Activated CD4-positive, alpha-beta memory T cell treated with anti-CD3 and anti-CD28 coated beads for 36 hours (primary cell): ENCODE measurements around the gene SDCCAG8. TPM values are rescaled to one million over a fixed set of nuclear protein-coding genes. Genes with fewer than 3 reads are reported as not detected.

Experiments used
- CTCF ChIA-PET: fragments of 350-600 bp; sonication (Branson Sonifier 250); formaldehyde crosslinking; loops from one replicate; lab custom pipeline; 2021; ENCODE audit warnings: antibody characterized with exemption, inconsistent platforms; lab: Charles Lee
- POLR2A ChIA-PET: fragments of 350-600 bp; sonication (Branson Sonifier 250); formaldehyde crosslinking; loops from one replicate; lab custom pipeline; 2021; ENCODE audit warnings: antibody characterized with exemption; lab: Charles Lee
- DNase-seq: peaks from one replicate; pipeline ENCODE4 v3.0.0-alpha.2; 2020
- H3K27ac Mint-ChIP-seq: one replicate; pipeline ENCODE4 v1.8.0; 2021; ENCODE audit warnings: mixed read lengths
- H3K27me3 Mint-ChIP-seq: one replicate; pipeline ENCODE4 v1.8.0; 2021; ENCODE audit warnings: mixed read lengths
- H3K36me3 Mint-ChIP-seq: one replicate; pipeline ENCODE4 v1.8.0; 2021; ENCODE audit warnings: mixed read lengths
- H3K4me1 Mint-ChIP-seq: one replicate; pipeline ENCODE4 v1.8.0; 2021; ENCODE audit warnings: low read depth, mixed read lengths
- H3K4me3 Mint-ChIP-seq: one replicate; pipeline ENCODE4 v1.8.0; 2021; ENCODE audit warnings: mild to moderate bottlenecking, mixed read lengths
- H3K9me3 Mint-ChIP-seq: one replicate; pipeline ENCODE4 v1.8.0; 2021; ENCODE audit warnings: mixed read lengths
- intact Hi-C: fragments of 100-400 bp; cut with micrococcal nuclease; formaldehyde crosslinking; loops from one replicate; pipeline ENCODE4 v1.15.1; 2023
- total RNA-seq, 2 experiments: library from RNA; stranded (reverse); gene quantifications; one replicate each; pipeline ENCODE4 v1.2.3, GENCODE V29; 2021

The SDCCAG8 gene
- total RNA-seq, 2 experiments from 2014 or later, result 20.7 to 23.2 TPM

- H3K4me1 Mint-ChIP-seq, result peaks cover 41% of the 10 kb centered on the region
- peaks cover 7% of the 10 kb centered on the region for H3K36me3 Mint-ChIP-seq
- CTCF ChIA-PET, result no interaction called here
- peak overlapping the region; percentile 100 for H3K27ac Mint-ChIP-seq
- no peak for DNase-seq
- peaks cover 3% of the 10 kb centered on the region for H3K27me3 Mint-ChIP-seq
- intact Hi-C loops, result loop anchor here (5.0 kb wide), 2 partner anchors 71 to 1581 kb away; partner anchors contain the start of gene COX20
- POLR2A ChIA-PET, result interaction anchor here (1.0 to 2.4 kb wide), 2 partner anchors 29 to 32 kb away, joined by 6 to 10 read pairs; no protein-coding TSS in a partner anchor
- H3K9me3 Mint-ChIP-seq, result no peaks in the 10 kb centered on the region
- peak overlapping the region; percentile 95 for H3K4me3 Mint-ChIP-seq
These were observed 749 bp downstream of the SDCCAG8 start for GRCh38 chr1:243256590-243256989.

GRCh38 chr1:243257189-243257588 is 1.3 kb downstream of the SDCCAG8 start:
- Mint-ChIP-seq H3K27ac (no peak overlapping the region), H3K36me3 (peaks cover 7% of the 10 kb centered on the region), H3K27me3 (peaks cover 3% of the 10 kb centered on the region), H3K4me1 (peaks cover 36% of the 10 kb centered on the region), H3K4me3 (no peak overlapping the region), H3K9me3 (no peaks in the 10 kb centered on the region)
- no peak for DNase-seq
- intact Hi-C loops, result loop anchor here (5.0 kb wide), 2 partner anchors 70 to 1580 kb away; partner anchors contain the start of gene COX20
- ChIA-PET CTCF (no interaction called here), POLR2A (no interaction called here)

- H3K4me3 Mint-ChIP-seq, result no peak overlapping the region
- peaks cover 3% of the 10 kb centered on the region for H3K27me3 Mint-ChIP-seq
- no peaks in the 10 kb centered on the region for H3K9me3 Mint-ChIP-seq
- intact Hi-C loops, result loop anchor here (5.0 kb wide), 2 partner anchors 69 to 1579 kb away; partner anchors contain the start of gene COX20
- no peak for DNase-seq
- peaks cover 7% of the 10 kb centered on the region for H3K36me3 Mint-ChIP-seq
- CTCF ChIA-PET, result no interaction called here
- H3K4me1 Mint-ChIP-seq, result peaks cover 26% of the 10 kb centered on the region
- POLR2A ChIA-PET, result no interaction called here
- H3K27ac Mint-ChIP-seq, result no peak overlapping the region
These were observed 2.9 kb downstream of the SDCCAG8 start for GRCh38 chr1:243258731-243259130.

DNA sequence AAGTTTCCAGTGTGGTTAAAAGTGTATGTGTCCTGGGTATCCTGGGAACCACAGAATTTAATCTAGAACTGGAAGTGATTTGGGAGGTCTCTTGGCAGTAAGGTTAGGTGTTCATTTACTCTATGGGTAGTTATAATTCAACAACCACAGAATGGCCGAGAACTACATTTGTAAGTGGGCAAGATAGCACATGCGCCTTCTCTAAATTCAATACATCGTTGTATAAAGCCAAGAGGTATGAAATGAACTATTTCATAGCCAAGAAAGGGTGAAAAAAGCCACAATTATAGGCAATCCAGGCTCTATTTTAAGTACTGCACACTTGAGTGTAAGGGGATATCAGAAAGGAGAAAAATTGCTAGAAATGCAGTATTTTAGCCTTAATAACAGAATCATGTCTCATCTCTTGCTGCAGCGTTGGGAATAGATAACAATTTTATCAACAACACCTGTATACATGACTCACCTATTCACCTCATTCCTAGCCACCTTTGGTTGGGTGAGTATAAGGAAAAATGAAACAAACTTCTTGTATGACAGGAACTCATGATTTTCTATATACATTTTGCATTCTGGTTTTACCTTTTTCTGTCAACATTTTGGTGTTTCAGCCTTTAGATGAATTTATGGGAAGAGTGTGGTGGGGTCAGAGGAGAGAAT is 4.5 kb downstream of the SDCCAG8 start:
- no peak for DNase-seq
- Mint-ChIP-seq H3K4me1 (peaks cover 30% of the 10 kb centered on the region), H3K9me3 (no peaks in the 10 kb centered on the region), H3K4me3 (no peak overlapping the region), H3K27ac (no peak overlapping the region), H3K27me3 (no peaks in the 10 kb centered on the region), H3K36me3 (peaks cover 4% of the 10 kb centered on the region)
- intact Hi-C loops, result no loop called here
- ChIA-PET CTCF (no interaction called here), POLR2A (no interaction called here)

GRCh38 chr1:243261390-243261789 is 5.5 kb downstream of the SDCCAG8 start:
- no peak for DNase-seq
- peaks cover 4% of the 10 kb centered on the region for H3K36me3 Mint-ChIP-seq
- H3K27ac Mint-ChIP-seq, result no peak overlapping the region
- no peaks in the 10 kb centered on the region for H3K9me3 Mint-ChIP-seq
- POLR2A ChIA-PET, result no interaction called here
- CTCF ChIA-PET, result no interaction called here
- H3K4me1 Mint-ChIP-seq, result peaks cover 30% of the 10 kb centered on the region
- no peaks in the 10 kb centered on the region for H3K27me3 Mint-ChIP-seq
- H3K4me3 Mint-ChIP-seq, result no peak overlapping the region
- intact Hi-C loops, result no loop called here

DNA sequence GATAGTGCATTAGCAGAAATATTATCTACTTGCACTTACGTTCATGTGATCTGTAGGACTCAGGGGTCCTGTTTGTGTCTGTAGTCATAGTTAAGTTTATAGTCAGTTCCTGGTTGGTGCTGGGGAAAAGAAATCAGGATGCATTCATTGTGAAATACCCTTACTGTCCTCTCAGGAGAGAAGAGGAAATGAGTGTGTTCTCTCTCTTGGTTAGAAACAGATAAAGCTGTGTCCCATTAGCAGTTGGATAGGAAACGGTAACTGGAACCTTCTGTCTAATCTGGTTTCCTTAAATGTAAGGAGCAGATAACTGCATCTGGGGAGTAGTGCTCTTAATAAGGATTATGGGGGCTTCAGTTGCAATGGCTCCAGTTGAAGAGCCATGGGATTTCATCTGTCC is 8.9 kb downstream of the SDCCAG8 start:
- Mint-ChIP-seq H3K4me3 (no peak overlapping the region), H3K27me3 (no peaks in the 10 kb centered on the region), H3K9me3 (no peaks in the 10 kb centered on the region), H3K4me1 (peaks cover 20% of the 10 kb centered on the region), H3K27ac (no peak overlapping the region), H3K36me3 (peaks cover 4% of the 10 kb centered on the region)
- POLR2A ChIA-PET, result no interaction called here
- DNase-seq, result no peak
- intact Hi-C loops, result no loop called here
- CTCF ChIA-PET, result no interaction called here

DNA sequence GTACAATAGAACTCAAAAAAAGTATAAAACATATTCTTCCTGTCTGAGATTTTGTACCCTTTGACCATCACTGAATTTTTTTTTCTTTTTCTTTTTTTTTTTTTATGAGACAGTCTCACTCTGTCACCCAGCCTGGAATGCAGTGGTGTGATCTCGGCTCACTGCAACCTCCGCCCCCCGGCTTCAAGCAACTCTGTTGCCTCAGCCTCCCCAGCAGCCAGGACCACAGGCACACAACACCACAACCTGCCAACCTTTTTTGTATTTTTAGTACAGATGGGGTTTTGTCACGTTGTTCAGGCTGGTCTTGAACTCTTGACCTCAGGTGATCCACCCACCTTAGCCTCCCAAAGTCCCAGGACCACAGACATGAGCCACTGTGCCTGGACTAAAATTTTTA is 10.4 kb downstream of the SDCCAG8 start:
- no peaks in the 10 kb centered on the region for H3K27me3 Mint-ChIP-seq
- H3K36me3 Mint-ChIP-seq, result no peaks in the 10 kb centered on the region
- H3K4me1 Mint-ChIP-seq, result peaks cover 11% of the 10 kb centered on the region
- H3K4me3 Mint-ChIP-seq, result no peak overlapping the region
- DNase-seq, result no peak
- CTCF ChIA-PET, result no interaction called here
- POLR2A ChIA-PET, result no interaction called here
- H3K27ac Mint-ChIP-seq, result no peak overlapping the region
- H3K9me3 Mint-ChIP-seq, result no peaks in the 10 kb centered on the region
- intact Hi-C loops, result no loop called here

GRCh38 chr1:243267471-243267880 is 11.6 kb downstream of the SDCCAG8 start:
- H3K9me3 Mint-ChIP-seq, result no peaks in the 10 kb centered on the region
- H3K36me3 Mint-ChIP-seq, result no peaks in the 10 kb centered on the region
- H3K4me1 Mint-ChIP-seq, result peaks cover 10% of the 10 kb centered on the region
- ChIA-PET POLR2A (no interaction called here), CTCF (no interaction called here)
- intact Hi-C loops, result no loop called here
- H3K4me3 Mint-ChIP-seq, result no peak overlapping the region
- no peaks in the 10 kb centered on the region for H3K27me3 Mint-ChIP-seq
- H3K27ac Mint-ChIP-seq, result no peak overlapping the region
- no peak for DNase-seq

DNA sequence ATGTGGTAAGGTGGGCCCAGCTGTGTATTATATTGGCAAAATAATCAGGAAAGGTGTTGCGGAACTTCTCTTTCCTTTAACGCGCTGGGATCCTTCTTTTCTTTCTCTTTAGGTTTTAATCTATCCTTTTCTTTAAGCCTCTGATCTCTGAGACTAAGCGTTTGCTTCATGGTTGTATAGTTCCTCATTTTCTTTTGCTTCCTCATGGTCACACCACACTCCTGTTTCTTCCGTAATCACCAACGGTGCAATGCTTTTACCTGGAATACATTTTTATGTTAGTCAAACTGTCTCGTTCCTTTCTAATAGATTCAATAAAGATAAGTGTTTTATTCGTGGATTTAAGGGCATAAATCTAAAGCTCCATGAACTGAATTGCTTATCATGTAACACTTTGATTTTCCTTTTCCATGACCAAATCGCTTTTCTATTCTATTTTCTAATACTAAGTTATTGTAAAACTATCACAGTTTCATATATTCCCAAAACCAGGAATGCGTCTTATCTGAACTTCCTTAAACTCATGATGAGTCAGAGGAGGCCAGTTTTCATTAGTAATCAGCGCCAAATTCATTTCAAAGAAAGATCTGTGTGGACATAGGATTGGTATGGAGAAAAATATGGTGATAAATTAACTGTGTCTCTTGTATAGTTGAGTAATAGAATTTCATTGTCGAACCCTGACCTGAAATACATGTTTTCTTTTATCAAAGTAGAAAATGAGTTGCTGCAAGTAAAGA is 12.2 kb downstream of the SDCCAG8 start:
- POLR2A ChIA-PET, result no interaction called here
- no peak for DNase-seq
- H3K4me1 Mint-ChIP-seq, result peaks cover 10% of the 10 kb centered on the region
- H3K27me3 Mint-ChIP-seq, result no peaks in the 10 kb centered on the region
- no peak overlapping the region for H3K27ac Mint-ChIP-seq
- no peaks in the 10 kb centered on the region for H3K36me3 Mint-ChIP-seq
- H3K4me3 Mint-ChIP-seq, result no peak overlapping the region
- intact Hi-C loops, result no loop called here
- H3K9me3 Mint-ChIP-seq, result no peaks in the 10 kb centered on the region
- CTCF ChIA-PET, result no interaction called here

- Mint-ChIP-seq H3K36me3 (peaks cover 4% of the 10 kb centered on the region), H3K27me3 (no peaks in the 10 kb centered on the region), H3K4me3 (no peak overlapping the region), H3K9me3 (no peaks in the 10 kb centered on the region), H3K27ac (no peak overlapping the region), H3K4me1 (peaks cover 13% of the 10 kb centered on the region)
- DNase-seq, result no peak
- ChIA-PET POLR2A (no interaction called here), CTCF (no interaction called here)
- intact Hi-C loops, result no loop called here
These were observed 13.1 kb downstream of the SDCCAG8 start for GRCh38 chr1:243268751-243269460.

DNA sequence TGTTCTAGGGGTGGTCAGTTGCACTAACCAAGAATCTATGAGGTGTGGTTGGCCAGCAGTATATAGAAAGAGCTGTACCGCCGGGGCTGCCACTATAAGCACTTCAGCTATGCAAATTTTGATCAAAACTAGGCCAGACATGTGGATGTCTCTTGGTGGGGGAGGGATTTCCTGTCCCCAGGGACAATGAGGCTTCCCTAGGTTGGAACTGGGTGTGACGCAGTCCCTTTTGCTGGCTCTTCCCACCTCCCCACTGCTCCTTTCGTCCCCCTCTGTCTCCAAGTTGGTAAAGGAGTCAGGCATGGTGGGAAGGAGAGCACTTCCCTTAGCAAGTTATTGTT is 13.6 kb downstream of the SDCCAG8 start:
- ChIA-PET CTCF (no interaction called here), POLR2A (no interaction called here)
- intact Hi-C loops, result no loop called here
- peaks cover 11% of the 10 kb centered on the region for H3K4me1 Mint-ChIP-seq
- no peak overlapping the region for H3K4me3 Mint-ChIP-seq
- H3K27ac Mint-ChIP-seq, result no peak overlapping the region
- H3K9me3 Mint-ChIP-seq, result no peaks in the 10 kb centered on the region
- H3K27me3 Mint-ChIP-seq, result no peaks in the 10 kb centered on the region
- no peak for DNase-seq
- H3K36me3 Mint-ChIP-seq, result peaks cover 7% of the 10 kb centered on the region

- H3K27ac Mint-ChIP-seq, result no peak overlapping the region
- H3K27me3 Mint-ChIP-seq, result no peaks in the 10 kb centered on the region
- ChIA-PET POLR2A (no interaction called here), CTCF (interaction anchor here (1.0 kb wide), 1 partner anchor 51 kb away, joined by 5 read pairs; no protein-coding TSS in a partner anchor)
- peaks cover 4% of the 10 kb centered on the region for H3K4me1 Mint-ChIP-seq
- H3K4me3 Mint-ChIP-seq, result no peak overlapping the region
- peaks cover 14% of the 10 kb centered on the region for H3K36me3 Mint-ChIP-seq
- DNase-seq, result no peak
- intact Hi-C loops, result no loop called here
- no peaks in the 10 kb centered on the region for H3K9me3 Mint-ChIP-seq
These were observed 14.4 kb downstream of the SDCCAG8 start for GRCh38 chr1:243270097-243270864.
